Fibroblast of villous mesenchyme (primary cell): ENCODE measurements around the gene SPATA13. TPM values are rescaled to one million over a fixed set of nuclear protein-coding genes. Genes with fewer than 3 reads are reported as not detected.

ENCODE experiments used
- DNase-seq: peaks from one replicate; pipeline ENCODE4 v3.0.0-alpha.2; 2010; ENCODE audit warnings: low read depth
- H3K4me3 ChIP-seq: 2 replicates; pipeline ENCODE4 v1.5.1; 2011; ENCODE audit warnings: low read depth, mild to moderate bottlenecking, low read length
- CTCF ChIP-seq: IDR thresholded peaks from 2 replicates; pipeline ENCODE4 v1.5.1; 2012; ENCODE audit warnings: low read depth, mild to moderate bottlenecking, low read length; ENCODE audit not compliant: insufficient read depth
- total RNA-seq: library from RNA; depleted of rRNA; stranded (reverse); fragments of >200 nt; gene quantifications from 2 replicates; pipeline ENCODE4 v1.2.3, GENCODE V29; 2012

The SPATA13 gene
- total RNA-seq, 1 donor: 19.9 TPM

GRCh38 chr13:24275041-24275440 lies 114.5 kb downstream of the SPATA13 start:
- H3K4me3 ChIP-seq: no peak overlapping the region
- TF ChIP-seq CTCF: no peak
- no peak for DNase-seq

GRCh38 chr13:24276306-24276705 lies 115.8 kb downstream of the SPATA13 start:
- H3K4me3 ChIP-seq: no peak overlapping the region
- TF ChIP-seq CTCF: no peak
- no peak for DNase-seq

GRCh38 chr13:24276861-24277260 lies 116.3 kb downstream of the SPATA13 start:
- no peak overlapping the region for H3K4me3 ChIP-seq
- DNase-seq: peak; percentile 8
- no peak for TF ChIP-seq CTCF

GRCh38 chr13:24277761-24278160 lies 117.2 kb downstream of the SPATA13 start:
- TF ChIP-seq CTCF: no peak
- H3K4me3 ChIP-seq: no peak overlapping the region
- DNase-seq: no peak

GRCh38 chr13:24279327-24280110 lies 119.0 kb downstream of the SPATA13 start:
- no peak for TF ChIP-seq CTCF
- H3K4me3 ChIP-seq: no peak overlapping the region
- DNase-seq: peak; percentile 75

GRCh38 chr13:24280720-24281119 lies 120.2 kb downstream of the SPATA13 start:
- TF ChIP-seq CTCF: no peak
- no peak overlapping the region for H3K4me3 ChIP-seq
- DNase-seq: peak; percentile 37
